ENCODE measurements around the gene SHF. TPM values are rescaled to one million over a fixed set of nuclear protein-coding genes. Genes with fewer than 3 reads are reported as not detected.

Gene SHF
- total RNA-seq, 1 donor, result 3.3 TPM

GRCh38 chr15:45167631-45168205 is 20.0 kb downstream of the SHF start:
- TF ChIP-seq, protein P1, sequence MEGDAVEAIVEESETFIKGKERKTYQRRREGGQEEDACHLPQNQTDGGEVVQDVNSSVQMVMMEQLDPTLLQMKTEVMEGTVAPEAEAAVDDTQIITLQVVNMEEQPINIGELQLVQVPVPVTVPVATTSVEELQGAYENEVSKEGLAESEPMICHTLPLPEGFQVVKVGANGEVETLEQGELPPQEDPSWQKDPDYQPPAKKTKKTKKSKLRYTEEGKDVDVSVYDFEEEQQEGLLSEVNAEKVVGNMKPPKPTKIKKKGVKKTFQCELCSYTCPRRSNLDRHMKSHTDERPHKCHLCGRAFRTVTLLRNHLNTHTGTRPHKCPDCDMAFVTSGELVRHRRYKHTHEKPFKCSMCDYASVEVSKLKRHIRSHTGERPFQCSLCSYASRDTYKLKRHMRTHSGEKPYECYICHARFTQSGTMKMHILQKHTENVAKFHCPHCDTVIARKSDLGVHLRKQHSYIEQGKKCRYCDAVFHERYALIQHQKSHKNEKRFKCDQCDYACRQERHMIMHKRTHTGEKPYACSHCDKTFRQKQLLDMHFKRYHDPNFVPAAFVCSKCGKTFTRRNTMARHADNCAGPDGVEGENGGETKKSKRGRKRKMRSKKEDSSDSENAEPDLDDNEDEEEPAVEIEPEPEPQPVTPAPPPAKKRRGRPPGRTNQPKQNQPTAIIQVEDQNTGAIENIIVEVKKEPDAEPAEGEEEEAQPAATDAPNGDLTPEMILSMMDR (IDR thresholded peaks at IDR 0.05; ENCODE audit: extremely low read depth, low read depth, low read length), result no peak
- no peaks in the 10 kb centered on the region for H3K9me3 ChIP-seq (ENCODE audit: low read depth, low read length)
- no peak for DNase-seq (ENCODE audit: insufficient read length, low spot score, missing footprints)
- peaks cover 8% of the 10 kb centered on the region for H3K4me1 ChIP-seq (ENCODE audit: insufficient read depth, low read length)
- H2AFZ ChIP-seq (ENCODE audit: low read length), result peak overlapping the region; percentile 76
- no peaks in the 10 kb centered on the region for H3K36me3 ChIP-seq (ENCODE audit: insufficient read depth, low read length)
- no peaks in the 10 kb centered on the region for H3K79me2 ChIP-seq (ENCODE audit: insufficient read depth, low read length)
- no peaks in the 10 kb centered on the region for H3K27me3 ChIP-seq (ENCODE audit: insufficient read depth, low read length)
- H4K20me1 ChIP-seq (ENCODE audit: insufficient read depth, low read length), result no peaks in the 10 kb centered on the region
- peak overlapping the region; percentile 79 for H3K4me3 ChIP-seq (ENCODE audit: insufficient read depth, low read length)
- H3K4me2 ChIP-seq (ENCODE audit: insufficient read depth, low read length), result peak overlapping the region; percentile 83
- H3K27ac ChIP-seq (ENCODE audit: low read depth, low read length), result no peak overlapping the region

- peak; percentile 99 for DNase-seq (ENCODE audit: insufficient read length, low spot score, missing footprints)
- Histone ChIP-seq H4K20me1 (ENCODE audit: insufficient read depth, low read length) (no peaks in the 10 kb centered on the region), H3K36me3 (ENCODE audit: insufficient read depth, low read length) (no peaks in the 10 kb centered on the region), H3K4me3 (ENCODE audit: insufficient read depth, low read length) (peak overlapping the region; percentile 79), H3K27ac (ENCODE audit: low read depth, low read length) (peak overlapping the region; percentile 80), H2AFZ (ENCODE audit: low read length) (peak overlapping the region; percentile 76), H3K27me3 (ENCODE audit: insufficient read depth, low read length) (no peaks in the 10 kb centered on the region), H3K4me2 (ENCODE audit: insufficient read depth, low read length) (peak overlapping the region; percentile 83), H3K9me3 (ENCODE audit: low read depth, low read length) (no peaks in the 10 kb centered on the region), H3K4me1 (ENCODE audit: insufficient read depth, low read length) (peaks cover 13% of the 10 kb centered on the region), H3K79me2 (ENCODE audit: insufficient read depth, low read length) (peaks cover 2% of the 10 kb centered on the region)
- TF ChIP-seq, protein P1 (IDR thresholded peaks at IDR 0.05; ENCODE audit: extremely low read depth, low read depth, low read length), result peak; percentile 63
These were observed 20.7 kb downstream of the SHF start for GRCh38 chr15:45166834-45167630.

DNA sequence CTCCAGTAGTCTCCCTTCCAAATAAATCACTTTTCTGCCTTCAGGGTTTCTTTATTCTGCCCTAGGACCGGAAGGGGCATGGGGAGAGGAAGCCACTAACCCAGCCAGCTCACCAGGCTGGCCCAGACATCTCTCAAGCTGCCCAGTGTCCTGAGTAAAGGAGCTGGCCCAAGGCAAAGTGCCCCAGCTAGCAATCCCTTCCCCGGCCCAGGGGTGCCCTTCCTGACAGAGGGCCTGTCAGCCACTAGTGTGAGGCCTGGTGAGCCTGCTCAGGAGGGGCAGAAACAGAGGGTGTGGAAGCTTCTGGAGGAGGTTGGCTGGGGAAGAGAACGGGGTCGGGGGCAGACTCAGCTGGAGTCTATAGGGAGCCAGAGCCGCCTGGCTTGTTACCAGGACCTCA is 22.2 kb downstream of the SHF start:
- Histone ChIP-seq H3K27me3 (ENCODE audit: insufficient read depth, low read length) (no peaks in the 10 kb centered on the region), H4K20me1 (ENCODE audit: insufficient read depth, low read length) (no peaks in the 10 kb centered on the region), H3K4me3 (ENCODE audit: insufficient read depth, low read length) (no peak overlapping the region), H2AFZ (ENCODE audit: low read length) (no peak overlapping the region), H3K36me3 (ENCODE audit: insufficient read depth, low read length) (no peaks in the 10 kb centered on the region), H3K4me1 (ENCODE audit: insufficient read depth, low read length) (peaks cover 13% of the 10 kb centered on the region), H3K4me2 (ENCODE audit: insufficient read depth, low read length) (no peak overlapping the region), H3K27ac (ENCODE audit: low read depth, low read length) (no peak overlapping the region), H3K79me2 (ENCODE audit: insufficient read depth, low read length) (peaks cover 2% of the 10 kb centered on the region), H3K9me3 (ENCODE audit: low read depth, low read length) (no peaks in the 10 kb centered on the region)
- peak; percentile 54 for DNase-seq (ENCODE audit: insufficient read length, low spot score, missing footprints)
- TF ChIP-seq, protein P1 (IDR thresholded peaks at IDR 0.05; ENCODE audit: extremely low read depth, low read depth, low read length), result no peak

- Histone ChIP-seq H3K9me3 (ENCODE audit: low read depth, low read length) (no peaks in the 10 kb centered on the region), H2AFZ (ENCODE audit: low read length) (no peak overlapping the region), H4K20me1 (ENCODE audit: insufficient read depth, low read length) (no peaks in the 10 kb centered on the region), H3K4me3 (ENCODE audit: insufficient read depth, low read length) (no peak overlapping the region), H3K4me2 (ENCODE audit: insufficient read depth, low read length) (no peak overlapping the region), H3K79me2 (ENCODE audit: insufficient read depth, low read length) (peaks cover 2% of the 10 kb centered on the region), H3K27me3 (ENCODE audit: insufficient read depth, low read length) (no peaks in the 10 kb centered on the region), H3K36me3 (ENCODE audit: insufficient read depth, low read length) (no peaks in the 10 kb centered on the region), H3K4me1 (ENCODE audit: insufficient read depth, low read length) (peaks cover 13% of the 10 kb centered on the region), H3K27ac (ENCODE audit: low read depth, low read length) (no peak overlapping the region)
- TF ChIP-seq, protein P1 (IDR thresholded peaks at IDR 0.05; ENCODE audit: extremely low read depth, low read depth, low read length), result no peak
- peak; percentile 54 for DNase-seq (ENCODE audit: insufficient read length, low spot score, missing footprints)
These were observed 22.9 kb downstream of the SHF start for GRCh38 chr15:45164914-45165313.

All from osteoblast (primary cell).